ENCODE results near the gene RAB34.

The RAB34 gene

DNA sequence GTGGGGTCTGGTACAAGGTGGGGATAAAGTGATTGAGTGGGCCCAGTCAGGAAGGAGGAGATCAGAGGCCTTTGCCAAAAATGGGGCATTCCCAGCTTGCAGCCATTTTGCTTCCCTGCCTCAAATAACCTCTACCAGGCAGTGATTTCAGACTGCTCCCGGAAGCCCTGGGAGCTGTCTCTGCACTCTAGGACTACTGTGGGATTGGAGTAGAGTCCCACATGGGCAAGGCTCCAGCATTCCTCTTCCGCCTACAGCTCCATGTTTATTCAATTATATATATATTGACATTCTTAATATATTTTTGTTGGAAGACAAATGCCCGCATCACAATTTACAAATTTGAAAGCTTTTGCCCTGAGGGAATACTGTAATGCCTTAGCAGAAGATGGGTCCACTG, 42.2 kb downstream of the RAB34 start:
- no peak for FAIRE-seq

DNA sequence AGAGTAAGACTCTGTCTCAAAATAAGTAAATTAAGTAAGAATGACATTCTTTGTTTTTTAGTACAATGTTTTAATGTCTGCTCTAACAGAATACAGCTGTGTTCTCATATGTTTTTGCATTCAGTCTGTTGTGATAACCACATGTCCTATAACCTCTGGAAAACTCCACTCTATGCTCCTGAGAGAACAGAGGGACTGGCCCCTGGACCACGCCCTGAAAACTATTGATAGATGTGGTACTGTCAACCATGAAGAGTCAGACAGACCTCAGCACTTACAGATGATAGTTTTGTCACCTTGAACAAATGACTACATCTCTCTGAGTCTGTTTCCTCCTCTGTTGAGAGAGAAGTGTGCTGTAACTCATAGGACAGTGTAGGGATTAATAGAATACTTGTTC, 47.8 kb downstream of the RAB34 start:
- no peak for FAIRE-seq

DNA sequence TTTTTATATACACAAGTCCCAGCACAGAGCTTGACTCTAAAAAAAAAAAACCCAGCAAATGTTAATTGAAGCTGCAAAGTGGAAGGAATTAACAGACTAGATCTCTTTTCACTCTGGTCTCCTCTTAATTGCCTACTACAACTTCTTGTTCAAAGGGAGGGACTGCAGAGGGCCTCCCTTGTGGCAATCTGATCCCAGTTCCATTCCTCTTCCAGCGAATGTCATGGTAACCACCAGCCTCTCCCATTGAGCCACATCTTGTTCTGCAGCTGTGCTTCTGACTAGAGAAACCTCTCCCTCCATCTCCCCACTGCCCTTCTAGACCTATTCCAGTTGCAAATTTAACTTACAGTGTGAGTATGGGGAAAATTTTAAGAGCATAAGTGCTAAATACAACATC, 49.8 kb downstream of the RAB34 start:
- no peak for FAIRE-seq

DNA sequence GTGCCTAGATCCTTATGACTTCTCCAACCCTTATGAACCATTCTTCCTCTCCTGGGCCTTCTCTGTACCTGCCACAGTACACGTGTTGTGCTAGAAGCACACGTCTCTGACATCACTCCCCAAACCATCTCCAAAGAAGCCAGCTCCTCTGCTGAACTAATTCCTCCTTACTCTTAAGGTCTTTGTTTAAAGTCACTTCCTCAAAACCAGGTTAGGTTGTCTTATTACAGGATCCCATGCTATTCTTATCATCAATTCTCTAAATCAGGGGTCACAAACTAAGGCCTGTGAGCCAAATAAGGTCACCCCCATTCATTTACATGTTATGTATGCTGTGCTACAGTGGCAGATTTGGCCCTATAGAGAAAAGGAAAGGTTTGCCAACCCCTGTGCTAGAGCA, 51.7 kb downstream of the RAB34 start:
- no peak for FAIRE-seq

All from colon (tissue), 2 donors.